Hypothalamus (tissue), 51 donors: Measurements from ENCODE around the gene DNAJC18.

Source experiments
- DNase-seq, 51 donors: peaks; one replicate each; lab custom pipeline; 2025; lab: John Stamatoyannopoulos, UW

The DNAJC18 gene

DNA sequence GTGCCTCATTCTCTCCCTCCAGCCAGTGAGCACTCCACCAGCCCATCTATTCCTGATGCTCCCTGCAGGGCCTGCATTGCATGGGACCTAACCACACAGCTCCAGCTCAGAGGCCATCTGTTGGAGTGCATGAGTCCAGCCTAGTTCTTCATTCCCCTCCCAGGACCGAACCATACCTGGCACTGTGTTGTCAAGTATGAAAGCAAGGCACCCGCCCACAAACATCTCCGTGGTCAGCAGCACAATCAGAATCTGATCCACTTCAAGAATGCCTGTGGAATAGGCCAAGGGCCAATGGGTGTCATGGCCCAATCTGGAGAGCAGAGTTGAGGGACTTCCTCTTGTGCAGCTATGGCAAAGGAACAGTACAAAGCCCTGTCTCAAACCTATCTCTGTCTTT is 62.1 kb downstream of the DNAJC18 start:
- DNase-seq: no peak

DNA sequence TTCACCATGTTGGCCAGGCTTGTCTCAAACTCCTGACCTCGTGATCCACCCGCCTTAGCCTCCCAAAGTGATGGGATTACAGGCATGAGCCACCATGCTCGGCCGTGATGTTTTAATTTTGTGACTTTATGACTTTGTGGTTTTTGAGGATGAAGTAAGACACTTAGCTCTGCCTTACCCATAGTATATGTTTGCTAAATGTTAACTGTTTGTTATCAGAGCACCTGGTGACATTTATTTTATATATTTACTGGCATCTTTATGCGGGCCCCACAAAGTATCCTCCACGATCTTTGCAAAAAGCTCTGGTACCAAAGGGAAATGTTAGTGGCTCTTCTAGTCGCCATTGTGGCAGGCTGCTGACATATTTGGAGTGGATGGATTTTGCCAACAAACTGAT is 63.0 kb downstream of the DNAJC18 start:
- no peak for DNase-seq

DNA sequence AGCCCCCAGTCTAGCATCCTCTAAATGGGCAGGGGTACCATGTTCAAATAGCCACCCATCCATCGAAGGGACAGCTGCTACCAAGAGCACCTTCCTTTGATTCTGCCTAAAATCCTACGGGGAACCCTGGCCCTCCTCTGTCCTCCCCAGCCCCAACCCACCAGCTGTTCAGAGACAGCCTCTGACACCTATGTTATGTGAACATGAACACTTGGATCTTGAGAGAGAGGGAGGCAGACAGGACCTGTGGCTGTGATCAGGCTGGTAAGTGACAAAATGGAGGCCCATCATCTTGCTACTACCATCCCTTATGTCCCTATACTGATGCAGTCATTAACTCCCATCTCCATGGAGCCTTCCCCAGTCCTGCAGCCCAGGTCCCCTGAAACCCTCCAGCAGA is 64.4 kb downstream of the DNAJC18 start:
- DNase-seq: no peak

DNA sequence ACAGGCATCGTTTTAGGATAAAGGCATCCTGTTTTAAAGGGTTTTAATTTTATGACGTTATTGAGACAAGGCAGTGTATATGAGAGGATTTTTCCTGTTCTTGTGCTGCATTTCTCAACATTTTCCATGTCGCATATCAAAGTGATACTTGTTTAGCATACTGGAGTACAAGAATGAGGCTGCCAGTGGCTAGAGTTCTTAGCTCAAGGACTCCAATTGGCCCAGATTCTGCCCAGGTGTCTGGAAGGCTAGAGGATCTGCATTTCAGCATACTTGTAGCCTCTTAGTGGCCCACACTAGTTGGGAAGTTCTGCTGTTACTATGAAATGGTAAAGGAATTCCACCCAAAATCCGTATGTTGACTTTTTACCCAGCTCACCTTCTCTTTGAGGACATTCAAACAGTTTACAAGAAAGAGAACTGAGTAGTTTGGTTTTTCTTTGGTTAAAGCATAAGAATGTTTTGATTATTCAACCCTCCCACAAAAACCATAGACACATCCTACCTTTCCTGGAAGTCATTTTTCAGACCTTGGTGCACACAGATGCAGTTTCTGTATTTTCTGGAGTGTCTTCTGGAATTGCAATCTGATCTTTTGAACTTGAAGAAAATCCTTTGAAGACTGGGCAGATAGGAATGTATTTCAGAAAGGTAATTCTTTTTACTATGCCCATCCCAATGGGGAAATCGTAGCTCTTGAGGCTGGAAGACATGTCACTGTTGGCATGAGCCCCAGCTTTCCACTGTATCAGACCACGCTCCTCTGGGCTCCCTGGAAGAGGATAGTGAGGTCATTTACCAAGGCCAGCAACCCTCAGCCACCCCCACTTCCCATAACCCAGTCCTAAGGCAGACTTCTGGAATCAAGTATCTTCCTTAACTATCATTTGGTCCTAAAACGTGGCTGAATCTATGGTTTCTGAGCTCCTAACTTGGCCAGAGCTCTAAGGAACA is 67.6 kb downstream of the DNAJC18 start:
- DNase-seq: no peak

DNA sequence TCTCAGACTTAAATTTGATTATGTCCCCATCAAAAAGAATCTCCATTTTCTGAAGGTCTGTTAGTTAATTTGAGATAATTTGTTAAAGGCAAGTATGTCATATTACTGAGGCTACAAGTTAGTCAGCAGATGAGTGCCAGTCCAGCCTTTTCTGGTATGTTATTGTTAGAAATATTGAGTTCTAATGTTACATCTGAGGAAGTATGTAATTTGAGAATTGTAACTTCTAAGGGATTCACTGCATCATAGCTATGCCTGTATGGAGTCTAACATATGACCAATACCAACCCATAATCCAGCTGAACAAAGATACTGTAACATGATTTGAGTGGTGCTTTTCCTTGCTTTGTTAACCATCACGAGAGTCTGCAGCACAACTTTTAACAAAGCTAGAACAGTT is 70.1 kb downstream of the DNAJC18 start:
- DNase-seq: no peak

DNA sequence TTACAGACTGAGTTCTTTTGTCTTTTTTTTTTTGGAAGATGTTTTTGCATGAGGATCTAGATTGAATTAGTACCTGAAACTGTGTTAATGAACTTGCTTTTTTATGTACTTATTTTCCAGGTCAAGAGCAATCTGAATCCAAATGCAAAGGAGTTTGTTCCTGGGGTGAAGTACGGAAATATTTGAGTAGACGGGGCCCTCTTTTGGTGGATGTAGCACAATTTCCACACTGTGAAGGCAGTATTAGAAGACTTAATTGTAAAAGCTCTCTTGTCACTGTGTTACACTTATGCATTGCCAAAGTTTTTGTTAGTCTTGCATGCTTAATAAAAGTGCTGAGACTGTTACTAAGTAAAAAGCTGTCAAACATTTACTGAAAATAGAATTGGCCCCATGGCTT is 70.7 kb downstream of the DNAJC18 start:
- no peak for DNase-seq

DNA sequence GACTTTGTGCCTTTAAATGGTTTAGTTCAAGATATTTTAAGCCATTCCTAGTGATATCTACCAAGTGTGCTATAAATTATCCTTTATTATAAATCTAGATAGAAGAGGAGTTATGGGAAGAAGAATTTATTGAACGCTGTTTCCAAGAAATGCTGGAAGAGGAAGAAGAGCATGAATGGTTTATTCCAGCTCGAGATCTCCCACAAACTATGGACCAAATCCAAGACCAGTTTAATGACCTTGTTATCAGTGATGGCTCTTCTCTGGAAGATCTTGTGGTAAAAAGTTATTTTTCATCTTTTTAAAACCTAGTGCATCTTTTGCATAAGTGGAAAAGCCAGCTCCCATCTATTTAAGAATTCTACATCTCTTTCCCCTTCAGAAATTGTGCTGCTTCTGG is 74.9 kb downstream of the DNAJC18 start:
- DNase-seq: no peak

DNA sequence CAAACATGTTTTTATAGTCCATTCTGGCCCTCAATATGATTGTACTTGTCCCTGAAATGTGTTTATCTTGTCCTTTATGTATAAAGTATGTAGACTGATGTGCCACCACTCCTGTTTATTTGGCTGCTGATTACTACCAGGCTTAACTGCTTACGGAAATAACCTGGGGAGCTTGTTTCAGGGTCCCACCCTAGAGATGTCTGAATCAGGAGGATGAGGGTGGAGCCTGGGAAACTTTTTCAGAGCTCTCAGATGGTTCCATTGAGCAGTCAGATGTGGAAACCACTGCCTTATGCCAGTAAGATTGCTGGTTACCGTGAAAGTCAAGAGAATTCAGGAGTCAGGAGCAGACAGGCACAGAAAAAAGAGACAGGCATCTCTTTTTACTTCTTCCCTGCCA is 75.4 kb downstream of the DNAJC18 start:
- no peak for DNase-seq

DNA sequence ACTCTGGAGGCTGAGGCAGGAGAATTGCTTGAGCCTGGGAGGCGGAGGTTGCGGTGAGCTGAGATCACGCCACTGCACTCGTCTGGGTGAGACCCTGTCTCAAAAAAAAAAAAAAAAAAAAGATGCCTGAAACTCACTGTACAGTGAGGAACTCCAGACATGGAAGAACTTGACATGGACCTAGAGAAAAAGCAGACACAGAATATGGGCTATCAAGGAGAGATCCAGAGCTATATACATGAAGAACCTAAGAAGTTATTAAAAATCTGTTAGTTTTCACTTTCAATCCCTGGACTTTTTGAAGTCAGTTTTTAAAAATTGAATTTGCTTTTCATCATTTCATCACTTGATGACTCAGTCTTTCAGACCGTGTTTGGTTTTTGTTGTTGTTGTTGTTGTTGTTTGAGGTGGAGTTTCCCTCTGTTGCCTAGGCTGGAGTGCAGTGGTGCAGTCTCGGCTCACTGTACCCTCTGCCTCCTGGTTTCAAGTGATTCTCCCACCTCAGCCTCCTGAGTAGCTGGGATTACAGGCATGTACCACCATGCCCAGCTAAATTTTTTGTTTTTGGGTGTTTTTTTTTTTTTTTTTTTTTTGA is 77.4 kb downstream of the DNAJC18 start:
- DNase-seq: no peak

DNA sequence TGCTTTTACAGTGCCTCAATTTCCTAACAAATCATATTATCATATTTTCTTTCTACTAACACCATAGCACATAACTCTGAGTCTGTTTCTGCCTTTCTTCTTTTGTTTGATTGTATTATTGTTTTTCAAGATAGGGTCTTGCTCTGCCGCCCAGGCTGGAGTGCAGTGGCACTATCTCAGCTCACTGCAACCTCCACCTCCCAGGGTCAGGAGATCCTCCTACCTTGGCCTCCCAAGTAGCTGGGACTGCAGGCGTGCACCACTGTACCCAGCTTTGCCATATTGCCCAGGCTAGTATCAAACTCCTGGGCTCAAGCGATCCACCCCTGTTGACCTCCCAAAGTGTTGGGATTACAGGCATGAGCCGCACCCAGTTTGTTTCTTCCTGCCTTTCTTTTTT is 78.9 kb downstream of the DNAJC18 start:
- no peak for DNase-seq
